OCI-LY3 (cell line): Measurements from ENCODE around the gene LGMN.
A peak's percentile ranks its signal among the peaks of the same experiment; 100 is the strongest.

ENCODE experiments used
- CTCF ChIP-seq: fragments of 200-600, 300-600 bp; sonication (generic); IDR thresholded peaks from 2 replicates; pipeline ENCODE4 v1.5.1; 2014; ENCODE audit warnings: antibody characterized with exemption, low read length, low read depth
- EZH2phosphoT487 ChIP-seq: fragments of 200-600 bp; shearing (Covaris generic); IDR thresholded peaks from 2 replicates; pipeline ENCODE4 v1.6.1; 2018; ENCODE audit warnings: antibody characterized with exemption, mixed run types, low read depth

DNA sequence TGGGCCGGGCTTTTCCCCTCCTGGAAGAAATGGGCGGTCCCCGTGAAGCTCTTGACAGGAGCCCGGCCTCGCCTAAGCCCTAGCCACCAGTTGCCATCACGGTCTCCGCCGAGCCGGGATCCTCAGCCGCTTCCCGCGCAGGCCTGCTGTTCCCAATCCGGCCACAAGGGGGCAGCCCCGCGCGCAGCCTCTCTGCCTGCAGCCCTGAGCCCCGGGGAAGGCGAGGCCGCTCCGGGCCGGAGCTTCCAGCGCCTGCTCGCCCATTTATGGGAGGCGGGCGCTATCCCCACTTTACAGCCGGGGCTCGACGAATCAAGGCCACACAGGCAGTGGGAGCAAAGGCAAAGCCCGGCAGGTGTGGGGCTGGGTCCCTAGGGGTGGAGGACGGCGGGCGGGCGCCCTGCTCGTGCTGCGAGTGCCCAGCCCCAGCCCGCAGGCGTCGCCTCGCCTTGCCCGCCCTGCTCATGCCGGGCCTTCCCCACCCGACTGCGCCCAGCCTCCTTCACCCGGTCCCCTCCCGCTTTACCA is 61.5 kb downstream of the LGMN start:
- TF ChIP-seq CTCF (peak; percentile 66), EZH2phosphoT487 (no peak)
